HepG2 (cell line): ENCODE results near the gene GNPAT. TPM values are rescaled to one million over a fixed set of nuclear protein-coding genes. Genes with fewer than 3 reads are reported as not detected.

ENCODE experiments used
- ATF7 ChIP-seq, 2 experiments: fragments of 450-650 bp in 1 of 2; sonication (generic) in 1 of 2; formaldehyde crosslinking in 1 of 2; IDR thresholded peaks; 2 replicates each; pipeline versions ENCODE4 v1.4.0 to v1.6.1; 2016 to 2020; ENCODE audit warnings: antibody characterized with exemption in 1 of 2, mild to moderate bottlenecking in 1 of 2, missing genetic modification reagents in 1 of 2
- FOXO1 ChIP-seq: sonication (generic); formaldehyde crosslinking; IDR thresholded peaks from 2 replicates; pipeline ENCODE4 v1.4.0; 2020; ENCODE audit warnings: missing genetic modification reagents
- JUN ChIP-seq: sonication (generic); formaldehyde crosslinking; IDR thresholded peaks from 2 replicates; pipeline ENCODE4 v1.4.0; 2020; ENCODE audit warnings: mild to moderate bottlenecking, missing genetic modification reagents
- KMT2A ChIP-seq: sonication (generic); formaldehyde crosslinking; IDR thresholded peaks from 2 replicates; pipeline ENCODE4 v1.4.0; 2020; ENCODE audit warnings: missing genetic modification reagents
- RNF219 ChIP-seq: sonication (generic); formaldehyde crosslinking; IDR thresholded peaks from 2 replicates; pipeline ENCODE4 v1.5.0; 2020; ENCODE audit warnings: mild to moderate bottlenecking, missing genetic modification reagents
- SMAD1 ChIP-seq: sonication (generic); formaldehyde crosslinking; IDR thresholded peaks from 2 replicates; pipeline ENCODE4 v1.4.0; 2020; ENCODE audit warnings: missing genetic modification reagents, low read depth, mild to moderate bottlenecking, borderline replicate concordance
- SMAD3 ChIP-seq: sonication (generic); formaldehyde crosslinking; IDR thresholded peaks from 2 replicates; pipeline ENCODE4 v1.4.0; 2020; ENCODE audit warnings: missing genetic modification reagents
- YEATS4 ChIP-seq: sonication (generic); formaldehyde crosslinking; IDR thresholded peaks from 2 replicates; pipeline ENCODE4 v1.4.0; 2020; ENCODE audit warnings: missing genetic modification reagents, borderline replicate concordance
- ZBTB37 ChIP-seq: sonication (generic); formaldehyde crosslinking; IDR thresholded peaks from 2 replicates; pipeline ENCODE4 v1.4.0; 2020; ENCODE audit warnings: mild to moderate bottlenecking, missing genetic modification reagents
- ZFP91 ChIP-seq: sonication (generic); formaldehyde crosslinking; IDR thresholded peaks from 2 replicates; pipeline ENCODE4 v1.9.0; 2022; ENCODE audit warnings: missing genetic modification reagents, mild to moderate bottlenecking, borderline replicate concordance
- ZNF143 ChIP-seq: sonication (generic); formaldehyde crosslinking; IDR thresholded peaks from 2 replicates; pipeline ENCODE4 v1.4.0; 2020; ENCODE audit warnings: missing genetic modification reagents
- ZNF3 ChIP-seq: IDR thresholded peaks from 2 replicates; pipeline ENCODE4 v1.7.0; 2017; ENCODE audit warnings: inconsistent platforms
- ZNF724P ChIP-seq: sonication (generic); formaldehyde crosslinking; IDR thresholded peaks from 2 replicates; pipeline ENCODE4 v1.8.0; 2022; ENCODE audit warnings: missing genetic modification reagents, borderline replicate concordance
- ZNF772 ChIP-seq: sonication (generic); formaldehyde crosslinking; IDR thresholded peaks from 2 replicates; pipeline ENCODE4 v1.5.0; 2020; ENCODE audit warnings: mild to moderate bottlenecking, missing genetic modification reagents
- polyA plus RNA-seq, 8 experiments: library from polyadenylated mRNA; depleted of rRNA in 3 of 8; stranded (reverse) in 7 of 8; unstranded in 1 of 8; fragments of >200 nt; fragmentation: Illumina TruSeq in 4 of 8; extraction: Trizol in 4 of 8; gene quantifications; 2 replicates each; pipeline versions ENCODE4 v1.2.1 to v1.2.3, GENCODE V29; 2011 to 2016; ENCODE audit warnings: low read depth in 4 of 8, missing spikeins in 1 of 8, mixed read lengths in 1 of 8; ENCODE audit not compliant: insufficient read depth in 1 of 8
- total RNA-seq, 5 experiments: library from RNA; depleted of rRNA; stranded (reverse); fragments of >200 nt; fragmentation: Illumina TruSeq; extraction: Trizol; gene quantifications; 2 replicates each; pipeline ENCODE4 v1.2.3, GENCODE V29; 2016; ENCODE audit warnings: low read depth in 1 of 5
- TF ChIP-seq, protein P1 (sequence below): sonication (generic); formaldehyde crosslinking; IDR thresholded peaks from 2 replicates; pipeline ENCODE4 v1.5.0; 2020; ENCODE audit warnings: mild to moderate bottlenecking, missing genetic modification reagents
- TF ChIP-seq, protein P2 (sequence below): sonication (generic); formaldehyde crosslinking; IDR thresholded peaks from 2 replicates; pipeline ENCODE4 v1.5.0; 2020; ENCODE audit warnings: mild to moderate bottlenecking, missing genetic modification reagents, borderline replicate concordance

The GNPAT gene
- total and polyA plus RNA-seq, 2 of the 13 experiments (the other 11 are each of a cell fraction or from before 2014, with no cell fraction given), result 58.3 to 114 TPM

- TF ChIP-seq ZFP91 (peak; percentile 64; the same call in 1 of the 2 replicates), SMAD3 (0 out of 2 replicates have a peak, but pooled peaks have one; percentile 27), JUN (CRISPR knock-in tag) (no peak), SMAD1 (CRISPR knock-in tag) (no peak), ZNF3 (CRISPR knock-in tag) (no peak), ZNF772 (CRISPR knock-in tag) (peak; percentile 72; the same call in 1 of the 2 replicates), ZNF143 (no peak), ATF7 (IDR thresholded peaks at IDR 0.05) (no peak), ATF7 (CRISPR knock-in tag; IDR thresholded peaks at IDR 0.05) (no peak), KMT2A (no peak), FOXO1 (CRISPR knock-in tag) (peak; percentile 79), ZBTB37 (no peak), YEATS4 (CRISPR knock-in tag) (peak; percentile 18; the same call in 1 of the 2 replicates), ZNF724P (no peak), RNF219 (CRISPR knock-in tag) (no peak)
- TF ChIP-seq, protein P1, sequence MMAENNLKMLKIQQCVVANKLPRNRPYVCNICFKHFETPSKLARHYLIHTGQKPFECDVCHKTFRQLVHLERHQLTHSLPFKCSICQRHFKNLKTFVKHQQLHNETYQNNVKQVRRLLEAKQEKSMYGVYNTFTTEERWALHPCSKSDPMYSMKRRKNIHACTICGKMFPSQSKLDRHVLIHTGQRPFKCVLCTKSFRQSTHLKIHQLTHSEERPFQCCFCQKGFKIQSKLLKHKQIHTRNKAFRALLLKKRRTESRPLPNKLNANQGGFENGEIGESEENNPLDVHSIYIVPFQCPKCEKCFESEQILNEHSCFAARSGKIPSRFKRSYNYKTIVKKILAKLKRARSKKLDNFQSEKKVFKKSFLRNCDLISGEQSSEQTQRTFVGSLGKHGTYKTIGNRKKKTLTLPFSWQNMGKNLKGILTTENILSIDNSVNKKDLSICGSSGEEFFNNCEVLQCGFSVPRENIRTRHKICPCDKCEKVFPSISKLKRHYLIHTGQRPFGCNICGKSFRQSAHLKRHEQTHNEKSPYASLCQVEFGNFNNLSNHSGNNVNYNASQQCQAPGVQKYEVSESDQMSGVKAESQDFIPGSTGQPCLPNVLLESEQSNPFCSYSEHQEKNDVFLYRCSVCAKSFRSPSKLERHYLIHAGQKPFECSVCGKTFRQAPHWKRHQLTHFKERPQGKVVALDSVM (CRISPR knock-in tag), result peak; percentile 74
- TF ChIP-seq, protein P2, sequence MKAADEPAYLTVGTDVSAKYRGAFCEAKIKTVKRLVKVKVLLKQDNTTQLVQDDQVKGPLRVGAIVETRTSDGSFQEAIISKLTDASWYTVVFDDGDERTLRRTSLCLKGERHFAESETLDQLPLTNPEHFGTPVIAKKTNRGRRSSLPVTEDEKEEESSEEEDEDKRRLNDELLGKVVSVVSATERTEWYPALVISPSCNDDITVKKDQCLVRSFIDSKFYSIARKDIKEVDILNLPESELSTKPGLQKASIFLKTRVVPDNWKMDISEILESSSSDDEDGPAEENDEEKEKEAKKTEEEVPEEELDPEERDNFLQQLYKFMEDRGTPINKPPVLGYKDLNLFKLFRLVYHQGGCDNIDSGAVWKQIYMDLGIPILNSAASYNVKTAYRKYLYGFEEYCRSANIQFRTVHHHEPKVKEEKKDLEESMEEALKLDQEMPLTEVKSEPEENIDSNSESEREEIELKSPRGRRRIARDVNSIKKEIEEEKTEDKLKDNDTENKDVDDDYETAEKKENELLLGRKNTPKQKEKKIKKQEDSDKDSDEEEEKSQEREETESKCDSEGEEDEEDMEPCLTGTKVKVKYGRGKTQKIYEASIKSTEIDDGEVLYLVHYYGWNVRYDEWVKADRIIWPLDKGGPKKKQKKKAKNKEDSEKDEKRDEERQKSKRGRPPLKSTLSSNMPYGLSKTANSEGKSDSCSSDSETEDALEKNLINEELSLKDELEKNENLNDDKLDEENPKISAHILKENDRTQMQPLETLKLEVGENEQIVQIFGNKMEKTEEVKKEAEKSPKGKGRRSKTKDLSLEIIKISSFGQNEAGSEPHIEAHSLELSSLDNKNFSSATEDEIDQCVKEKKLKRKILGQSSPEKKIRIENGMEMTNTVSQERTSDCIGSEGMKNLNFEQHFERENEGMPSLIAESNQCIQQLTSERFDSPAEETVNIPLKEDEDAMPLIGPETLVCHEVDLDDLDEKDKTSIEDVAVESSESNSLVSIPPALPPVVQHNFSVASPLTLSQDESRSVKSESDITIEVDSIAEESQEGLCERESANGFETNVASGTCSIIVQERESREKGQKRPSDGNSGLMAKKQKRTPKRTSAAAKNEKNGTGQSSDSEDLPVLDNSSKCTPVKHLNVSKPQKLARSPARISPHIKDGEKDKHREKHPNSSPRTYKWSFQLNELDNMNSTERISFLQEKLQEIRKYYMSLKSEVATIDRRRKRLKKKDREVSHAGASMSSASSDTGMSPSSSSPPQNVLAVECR, result peak; percentile 48; the same call in 1 of the 2 replicates
These were observed 29.8 kb upstream of the GNPAT start (continued) for GRCh38 chr1:231211005-231211857.
